Neuronal stem cell (in vitro differentiated cells): ENCODE results near the gene MRPS5.
A peak's percentile ranks its signal among the peaks of the same experiment; 100 is the strongest.

Source experiments
- DNase-seq: peaks from one replicate; pipeline ENCODE4 v3.0.0-alpha.2; 2013; ENCODE audit warnings: low spot score
- H2AFZ ChIP-seq: one replicate; pipeline ENCODE4 v1.6.1; 2013; ENCODE audit warnings: mild to moderate bottlenecking, low read length, inconsistent platforms
- H2AK5ac ChIP-seq: 2 replicates; pipeline ENCODE4 v1.6.1; 2013; ENCODE audit warnings: low read depth, mild to moderate bottlenecking, inconsistent platforms, low read length, moderate library complexity, mixed read lengths
- H2BK120ac ChIP-seq: 2 replicates; pipeline ENCODE4 v1.6.1; 2013; ENCODE audit warnings: low read depth, mild to moderate bottlenecking, inconsistent platforms, low read length, moderate library complexity, mixed read lengths
- H2BK12ac ChIP-seq: one replicate; pipeline ENCODE4 v1.6.1; 2013; ENCODE audit warnings: low read length, inconsistent platforms
- H2BK15ac ChIP-seq: 2 replicates; pipeline ENCODE4 v1.6.1; 2013; ENCODE audit warnings: mild to moderate bottlenecking, low read length, inconsistent platforms, mixed read lengths
- H2BK5ac ChIP-seq: one replicate; pipeline ENCODE4 v1.6.1; 2013; ENCODE audit warnings: inconsistent platforms, mild to moderate bottlenecking, low read length, moderate library complexity
- H3K14ac ChIP-seq: one replicate; pipeline ENCODE4 v1.6.1; 2013; ENCODE audit warnings: low read length, inconsistent platforms
- H3K18ac ChIP-seq: 2 replicates; pipeline ENCODE4 v1.6.1; 2013; ENCODE audit warnings: low read length, inconsistent platforms
- H3K23ac ChIP-seq: 2 replicates; pipeline ENCODE4 v1.6.1; 2013; ENCODE audit warnings: low read depth, mild to moderate bottlenecking, mixed read lengths, low read length, inconsistent platforms; ENCODE audit not compliant: poor library complexity
- H3K27ac ChIP-seq: replicated peaks from 3 replicates; pipeline ENCODE4 v1.5.1; 2013; ENCODE audit warnings: low read length, inconsistent platforms
- H3K27me3 ChIP-seq, 3 experiments: 2 replicates each; pipeline ENCODE4 v1.6.1; 2013; ENCODE audit warnings: low read length in 3 of 3, mild to moderate bottlenecking in 2 of 3, inconsistent platforms in 1 of 3, low read depth in 1 of 3, mixed read lengths in 1 of 3, moderate library complexity in 1 of 3; ENCODE audit not compliant: control insufficient read depth in 3 of 3, insufficient read depth in 3 of 3
- H3K36me3 ChIP-seq, 2 donors: replicated peaks in 1 of 2; 2 replicates each; pipeline ENCODE4 v1.6.1; 2013; ENCODE audit warnings: low read length in 2 of 2; ENCODE audit not compliant: control insufficient read depth in 2 of 2, insufficient read depth in 2 of 2
- H3K4ac ChIP-seq: 2 replicates; pipeline ENCODE4 v1.6.1; 2013; ENCODE audit warnings: inconsistent platforms, mild to moderate bottlenecking, low read length, moderate library complexity
- H3K4me1 ChIP-seq, 2 donors: 1 replicate in 1 of 2; 2 replicates in 1 of 2; pipeline ENCODE4 v1.6.1; 2013; ENCODE audit warnings: low read length in 2 of 2, low read depth in 1 of 2; ENCODE audit not compliant: control insufficient read depth in 2 of 2, insufficient read depth in 1 of 2
- H3K4me2 ChIP-seq: one replicate; pipeline ENCODE4 v1.6.1; 2013; ENCODE audit warnings: mild to moderate bottlenecking, low read length, inconsistent platforms; ENCODE audit not compliant: insufficient read depth, poor library complexity, severe bottlenecking
- H3K4me3 ChIP-seq, 2 donors: 2 replicates each; pipeline ENCODE4 v1.5.1; 2013; ENCODE audit warnings: low read length in 2 of 2, mild to moderate bottlenecking in 2 of 2, inconsistent platforms in 1 of 2, moderate library complexity in 1 of 2
- H3K79me1 ChIP-seq: one replicate; pipeline ENCODE4 v1.6.1; 2013; ENCODE audit warnings: low read depth, mild to moderate bottlenecking, inconsistent platforms, low read length, moderate library complexity
- H3K9ac ChIP-seq: one replicate; pipeline ENCODE4 v1.6.1; 2013; ENCODE audit warnings: mild to moderate bottlenecking, low read depth, low read length, inconsistent platforms; ENCODE audit not compliant: poor library complexity
- H3K9me3 ChIP-seq, 2 donors: replicated peaks in 1 of 2; 2 replicates each; pipeline versions ENCODE3 to v1.6.1; 2013; ENCODE audit warnings: low read length in 2 of 2, mild to moderate bottlenecking in 2 of 2, inconsistent platforms in 1 of 2, low read depth in 1 of 2, mixed read lengths in 1 of 2, moderate library complexity in 1 of 2; ENCODE audit not compliant: control insufficient read depth in 2 of 2, insufficient read depth in 1 of 2
- H4K8ac ChIP-seq: one replicate; pipeline ENCODE4 v1.6.1; 2013; ENCODE audit warnings: low read depth, mild to moderate bottlenecking, inconsistent platforms, low read length, moderate library complexity
- H4K91ac ChIP-seq: one replicate; pipeline ENCODE4 v1.6.1; 2013; ENCODE audit warnings: low read length, low read depth, mild to moderate bottlenecking, inconsistent platforms; ENCODE audit not compliant: poor library complexity
- WGBS, 2 donors: extraction: QIAGEN DNeasy Blood & Tissue Kit; methylation state at CpG; one replicate each; pipeline ENCODE4 v1.1.7; 2013; ENCODE audit warnings: missing lambda C conversion rate in 2 of 2, mixed read lengths in 1 of 2; ENCODE audit not compliant: insufficient read length in 2 of 2, insufficient replicate concordance in 1 of 2; ENCODE audit errors: extremely low coverage in 2 of 2; 5-methylcytosine and 5-hydroxymethylcytosine counted together

The MRPS5 gene

DNA sequence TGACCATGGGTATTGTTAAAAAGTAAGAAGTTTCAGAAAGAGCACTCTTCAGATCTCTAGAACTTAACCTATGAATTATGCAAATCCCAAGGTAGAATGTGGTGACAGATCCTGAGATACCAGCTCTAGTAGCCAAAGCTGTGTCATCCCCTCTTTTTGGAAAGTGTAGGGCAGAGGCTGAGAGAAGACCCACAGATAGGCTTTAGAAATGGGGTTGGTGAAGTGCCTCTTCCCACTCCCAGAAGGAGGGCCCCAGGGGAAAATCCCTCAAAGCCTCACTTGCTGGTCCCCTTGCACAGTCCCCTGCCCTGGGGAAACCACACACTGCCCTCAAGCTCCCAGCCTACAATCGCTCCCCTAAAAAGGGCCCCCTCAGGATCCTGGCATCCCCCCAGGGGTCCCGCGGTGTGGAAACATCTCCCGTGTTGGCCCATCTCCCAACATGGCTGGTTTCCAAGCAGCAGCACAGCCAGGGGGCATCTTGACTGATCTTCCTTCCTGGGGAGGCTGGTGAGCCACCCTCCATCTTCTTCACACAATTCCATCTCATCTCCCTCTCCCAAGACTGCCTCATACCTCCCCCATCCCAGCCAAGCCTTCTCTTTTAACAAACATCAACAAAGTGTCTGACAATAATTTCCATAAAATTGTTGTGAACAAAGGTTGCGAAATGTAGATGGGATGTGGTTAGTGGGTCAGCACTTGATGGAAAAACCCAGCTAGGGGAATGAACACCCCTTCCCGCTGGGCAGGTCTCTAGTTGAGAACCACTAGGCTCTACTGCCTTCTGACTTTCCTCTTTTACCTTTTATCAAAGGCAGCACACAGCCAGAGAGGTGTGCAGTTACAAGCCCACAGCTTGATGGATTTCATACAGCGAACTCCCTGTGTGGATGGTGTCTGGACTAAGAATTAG, 71.0 kb downstream of the MRPS5 start:
- H3K27ac ChIP-seq = no peak overlapping the region
- H3K9me3 ChIP-seq = no peaks in the 10 kb centered on the region
- H2BK12ac ChIP-seq = no peak overlapping the region
- H3K23ac ChIP-seq = no peak overlapping the region
- H3K4me2 ChIP-seq = no peak overlapping the region
- H3K27me3 ChIP-seq = peaks cover 0 to 7% (median 0%) of the 10 kb centered on the region in 3 experiments
- no peaks in the 10 kb centered on the region for H3K36me3 ChIP-seq
- no peak overlapping the region for H2AK5ac ChIP-seq
- no peak overlapping the region for H3K9ac ChIP-seq
- H4K91ac ChIP-seq = no peak overlapping the region
- peak overlapping the region; percentile 35 for H3K18ac ChIP-seq
- no peak overlapping the region for H3K4ac ChIP-seq
- H3K4me3 ChIP-seq = no peak overlapping the region
- no peaks in the 10 kb centered on the region for H3K4me1 ChIP-seq
- DNase-seq = no peak
- H2BK120ac ChIP-seq = no peak overlapping the region
- no peak overlapping the region for H2AFZ ChIP-seq
- H2BK15ac ChIP-seq = no peak overlapping the region
- no peak overlapping the region for H2BK5ac ChIP-seq
- WGBS, 2 donors = no CpG with 5 or more reads among the region's 7 CpGs
- no peak overlapping the region for H3K14ac ChIP-seq
- no peaks in the 10 kb centered on the region for H3K79me1 ChIP-seq
- H4K8ac ChIP-seq = no peak overlapping the region

DNA sequence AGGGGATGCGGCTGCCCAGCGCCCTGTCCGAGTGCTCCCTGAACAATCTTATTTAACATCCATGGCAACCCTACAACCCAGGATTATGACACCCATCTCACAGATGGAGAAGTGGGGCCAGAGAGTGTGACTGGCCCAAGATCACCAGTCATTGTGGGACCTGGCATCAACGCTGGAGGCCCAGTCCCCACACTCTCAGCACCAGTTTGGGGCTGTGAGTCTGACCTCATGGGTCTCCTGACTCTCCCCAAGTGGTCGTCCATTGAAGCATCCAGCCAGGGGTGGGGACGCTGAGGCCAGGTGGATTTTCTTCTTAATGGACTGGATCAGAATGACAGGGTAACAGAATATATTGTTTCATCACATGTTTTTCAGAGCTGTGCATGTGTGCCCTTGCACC, 71.6 kb downstream of the MRPS5 start:
- peaks cover 0 to 12% (median 0%) of the 10 kb centered on the region in 3 experiments for H3K27me3 ChIP-seq
- no peak overlapping the region for H2BK15ac ChIP-seq
- no peaks in the 10 kb centered on the region for H3K4me1 ChIP-seq
- H2BK5ac ChIP-seq = peak overlapping the region; percentile 55
- no peaks in the 10 kb centered on the region for H3K79me1 ChIP-seq
- no peak overlapping the region for H4K8ac ChIP-seq
- H3K18ac ChIP-seq = no peak overlapping the region
- DNase-seq = no peak
- whole genome bisulfite sequencing, 2 donors = no CpG with 5 or more reads among the region's 6 CpGs
- no peak overlapping the region for H3K9ac ChIP-seq
- H3K14ac ChIP-seq = no peak overlapping the region
- H2BK12ac ChIP-seq = no peak overlapping the region
- H3K27ac ChIP-seq = no peak overlapping the region
- no peak overlapping the region for H3K4ac ChIP-seq
- H2AFZ ChIP-seq = no peak overlapping the region
- no peaks in the 10 kb centered on the region for H3K36me3 ChIP-seq
- H2AK5ac ChIP-seq = no peak overlapping the region
- no peak overlapping the region for H3K23ac ChIP-seq
- no peak overlapping the region for H3K4me3 ChIP-seq
- H2BK120ac ChIP-seq = no peak overlapping the region
- no peaks in the 10 kb centered on the region for H3K9me3 ChIP-seq
- H3K4me2 ChIP-seq = no peak overlapping the region
- H4K91ac ChIP-seq = no peak overlapping the region

DNA sequence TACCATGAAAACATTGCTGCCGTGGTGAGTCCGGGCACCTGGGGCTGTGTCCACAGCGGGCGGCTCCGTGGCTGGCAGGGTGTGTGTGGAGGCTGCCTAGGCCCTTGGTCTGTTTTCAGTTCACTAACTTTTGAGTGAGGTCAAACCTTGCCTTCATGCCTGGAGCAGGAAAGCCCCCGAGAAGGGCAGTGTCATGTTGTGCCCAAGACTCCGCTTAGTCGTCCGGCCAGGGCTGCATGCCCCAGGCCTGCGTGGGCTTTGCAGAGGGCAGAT, 72.0 kb downstream of the MRPS5 start:
- no peak for DNase-seq
- no CpG with 5 or more reads among the region's 10 CpGs for WGBS, 2 donors

DNA sequence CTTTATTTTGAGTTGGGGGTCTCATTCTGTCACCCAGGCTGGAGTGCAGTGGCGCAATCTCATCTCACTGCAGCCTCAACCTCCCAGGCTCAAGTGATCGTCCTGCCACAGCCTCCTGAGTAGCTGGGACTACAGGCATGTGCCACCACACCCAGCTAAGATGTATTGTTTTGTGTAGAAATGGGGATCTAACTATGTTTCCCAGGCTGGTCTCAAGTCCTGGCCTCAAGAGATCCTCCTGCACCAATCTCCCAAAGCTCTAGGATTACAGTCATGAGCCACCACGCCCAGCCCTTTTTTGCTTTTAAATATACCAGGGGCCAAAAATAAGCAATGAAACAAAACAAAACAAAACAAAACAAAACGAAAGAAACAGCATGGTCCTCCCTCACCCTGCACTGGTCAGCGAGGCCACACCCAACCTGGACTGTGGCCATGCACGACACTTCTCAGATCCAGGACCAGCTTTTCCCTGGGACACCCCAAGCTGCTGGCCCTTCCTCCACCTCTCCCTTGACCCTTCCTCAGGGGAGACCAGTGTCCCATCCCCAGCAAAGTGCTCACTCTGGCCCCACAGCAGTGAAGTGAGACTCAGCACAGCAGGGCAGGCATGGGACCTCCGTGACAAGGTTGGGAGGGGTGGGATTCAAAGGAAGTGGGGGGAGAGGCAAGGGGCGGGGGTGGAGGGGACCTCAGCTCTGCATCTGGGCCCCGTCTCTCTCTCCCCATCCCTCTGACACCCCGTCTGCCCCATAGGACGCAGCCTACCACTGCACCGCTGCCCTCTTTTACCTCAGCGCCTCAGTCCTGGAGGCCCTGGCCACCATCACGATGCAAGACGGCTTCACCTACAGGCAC, 72.6 kb downstream of the MRPS5 start:
- H3K23ac ChIP-seq = peak overlapping the region; percentile 67
- H2BK12ac ChIP-seq = no peak overlapping the region
- H3K4me1 ChIP-seq = no peaks in the 10 kb centered on the region
- no peaks in the 10 kb centered on the region for H3K79me1 ChIP-seq
- no peak overlapping the region for H2AK5ac ChIP-seq
- no peak overlapping the region for H2BK15ac ChIP-seq
- H3K9me3 ChIP-seq = no peaks in the 10 kb centered on the region
- H4K91ac ChIP-seq = peak overlapping the region; percentile 28
- H3K4me2 ChIP-seq = no peak overlapping the region
- peak overlapping the region; percentile 27 for H3K9ac ChIP-seq
- no peak overlapping the region for H2AFZ ChIP-seq
- no peak overlapping the region for H3K27ac ChIP-seq
- H3K27me3 ChIP-seq = peaks cover 0 to 18% (median 0%) of the 10 kb centered on the region in 3 experiments
- H3K4me3 ChIP-seq = peak overlapping the region in 1 of 2 donors; percentile 47
- no peaks in the 10 kb centered on the region for H3K36me3 ChIP-seq
- H4K8ac ChIP-seq = no peak overlapping the region
- DNase-seq = no peak
- WGBS, 2 donors = no CpG with 5 or more reads among the region's 15 CpGs
- no peak overlapping the region for H3K4ac ChIP-seq
- no peak overlapping the region for H3K14ac ChIP-seq
- peak overlapping the region; percentile 49 for H3K18ac ChIP-seq
- no peak overlapping the region for H2BK120ac ChIP-seq
- peak overlapping the region; percentile 55 for H2BK5ac ChIP-seq

More for the DNA sequence above, 72.0 kb downstream of the MRPS5 start:
- peak overlapping the region; percentile 27 for H3K9ac ChIP-seq
- H3K9me3 ChIP-seq = no peaks in the 10 kb centered on the region
- H3K18ac ChIP-seq = peak overlapping the region; percentile 49
- peak overlapping the region; percentile 67 for H3K23ac ChIP-seq
- H3K14ac ChIP-seq = no peak overlapping the region
- peak overlapping the region; percentile 28 for H4K91ac ChIP-seq
- H2AFZ ChIP-seq = no peak overlapping the region
- no peak overlapping the region for H3K4me2 ChIP-seq
- no peak overlapping the region for H2BK15ac ChIP-seq
- no peaks in the 10 kb centered on the region for H3K4me1 ChIP-seq
- H3K4ac ChIP-seq = no peak overlapping the region
- no peak overlapping the region for H3K27ac ChIP-seq
- peak overlapping the region; percentile 55 for H2BK5ac ChIP-seq
- no peak overlapping the region for H2BK120ac ChIP-seq
- H3K79me1 ChIP-seq = no peaks in the 10 kb centered on the region
- no peak overlapping the region for H3K4me3 ChIP-seq
- no peak overlapping the region for H4K8ac ChIP-seq
- peaks cover 0 to 15% (median 0%) of the 10 kb centered on the region in 3 experiments for H3K27me3 ChIP-seq
- H2BK12ac ChIP-seq = no peak overlapping the region
- H2AK5ac ChIP-seq = no peak overlapping the region
- H3K36me3 ChIP-seq = no peaks in the 10 kb centered on the region
